BLaER1 (cell line): ENCODE results near the gene GALNT4.

Experiments used
- H3K27ac ChIP-seq: shearing (Covaris generic); formaldehyde crosslinking; 2 replicates; pipeline ENCODE4 v1.8.1; 2022
- H3K27me3 ChIP-seq: shearing (Covaris generic); formaldehyde crosslinking; 2 replicates; pipeline ENCODE4 v1.8.1; 2022
- H3K36me3 ChIP-seq: shearing (Covaris generic); formaldehyde crosslinking; 2 replicates; pipeline ENCODE4 v1.8.1; 2022
- H3K4me1 ChIP-seq: shearing (Covaris generic); formaldehyde crosslinking; 2 replicates; pipeline ENCODE4 v1.8.1; 2022
- H3K4me2 ChIP-seq: shearing (Covaris generic); formaldehyde crosslinking; 2 replicates; pipeline ENCODE4 v1.8.1; 2022
- H3K4me3 ChIP-seq: shearing (Covaris generic); formaldehyde crosslinking; 2 replicates; pipeline ENCODE4 v1.8.1; 2022
- H3K9ac ChIP-seq: shearing (Covaris generic); formaldehyde crosslinking; 2 replicates; pipeline ENCODE4 v1.8.1; 2022
- H3K9me3 ChIP-seq: shearing (Covaris generic); formaldehyde crosslinking; 2 replicates; pipeline ENCODE4 v1.8.1; 2022
- H4K20me1 ChIP-seq: shearing (Covaris generic); formaldehyde crosslinking; 2 replicates; pipeline ENCODE4 v1.8.1; 2022
- Cebpa-rat ChIP-seq: shearing (Covaris generic); IDR thresholded peaks from 2 replicates; pipeline ENCODE4 v1.8.1; 2022

GALNT4 gene

GRCh38 chr12:89497005-89497404, 27.6 kb downstream of the GALNT4 start:
- TF ChIP-seq Cebpa-rat = no peak
- Histone ChIP-seq H3K4me3 (no peak overlapping the region), H3K4me2 (no peak overlapping the region), H3K27me3 (no peaks in the 10 kb centered on the region), H3K9me3 (no peaks in the 10 kb centered on the region), H3K36me3 (peaks cover 48% of the 10 kb centered on the region), H3K4me1 (no peaks in the 10 kb centered on the region), H3K9ac (no peak overlapping the region), H4K20me1 (0 out of 2 replicates have a peak, but pooled peaks cover 5% of the 10 kb centered on the region), H3K27ac (no peak overlapping the region)

GRCh38 chr12:89494411-89495231, 30.0 kb downstream of the GALNT4 start:
- no peak overlapping the region for H3K4me3 ChIP-seq
- no peak for TF ChIP-seq Cebpa-rat
- H3K36me3 ChIP-seq = peaks cover 66% of the 10 kb centered on the region
- no peak overlapping the region for H3K9ac ChIP-seq
- no peaks in the 10 kb centered on the region for H3K27me3 ChIP-seq
- H3K4me1 ChIP-seq = no peaks in the 10 kb centered on the region
- no peaks in the 10 kb centered on the region for H4K20me1 ChIP-seq
- no peak overlapping the region for H3K4me2 ChIP-seq
- no peaks in the 10 kb centered on the region for H3K9me3 ChIP-seq
- H3K27ac ChIP-seq = no peak overlapping the region

GRCh38 chr12:89493670-89494302, 30.8 kb downstream of the GALNT4 start:
- H3K27ac ChIP-seq = no peak overlapping the region
- H3K4me2 ChIP-seq = no peak overlapping the region
- no peaks in the 10 kb centered on the region for H3K9me3 ChIP-seq
- H3K9ac ChIP-seq = no peak overlapping the region
- no peaks in the 10 kb centered on the region for H4K20me1 ChIP-seq
- TF ChIP-seq Cebpa-rat = no peak
- H3K36me3 ChIP-seq = peaks cover 69% of the 10 kb centered on the region
- no peaks in the 10 kb centered on the region for H3K27me3 ChIP-seq
- H3K4me1 ChIP-seq = no peaks in the 10 kb centered on the region
- H3K4me3 ChIP-seq = no peak overlapping the region

GRCh38 chr12:89492883-89493282, 31.7 kb downstream of the GALNT4 start:
- Histone ChIP-seq H3K36me3 (peaks cover 70% of the 10 kb centered on the region), H3K4me1 (no peaks in the 10 kb centered on the region), H3K4me2 (no peak overlapping the region), H3K27me3 (no peaks in the 10 kb centered on the region), H4K20me1 (no peaks in the 10 kb centered on the region), H3K4me3 (no peak overlapping the region), H3K9ac (no peak overlapping the region), H3K9me3 (no peaks in the 10 kb centered on the region), H3K27ac (no peak overlapping the region)
- no peak for TF ChIP-seq Cebpa-rat

GRCh38 chr12:89490922-89491321, 33.7 kb downstream of the GALNT4 start:
- Histone ChIP-seq H3K9me3 (no peaks in the 10 kb centered on the region), H3K4me1 (no peaks in the 10 kb centered on the region), H3K4me3 (no peak overlapping the region), H3K4me2 (no peak overlapping the region), H3K9ac (no peak overlapping the region), H3K27me3 (no peaks in the 10 kb centered on the region), H4K20me1 (no peaks in the 10 kb centered on the region), H3K36me3 (peaks cover 71% of the 10 kb centered on the region), H3K27ac (no peak overlapping the region)
- no peak for TF ChIP-seq Cebpa-rat

- H3K4me3 ChIP-seq = no peak overlapping the region
- H3K4me2 ChIP-seq = no peak overlapping the region
- no peak overlapping the region for H3K9ac ChIP-seq
- peaks cover 66% of the 10 kb centered on the region for H3K36me3 ChIP-seq
- H3K9me3 ChIP-seq = no peaks in the 10 kb centered on the region
- H3K27ac ChIP-seq = no peak overlapping the region
- TF ChIP-seq Cebpa-rat = no peak
- H3K27me3 ChIP-seq = no peaks in the 10 kb centered on the region
- H4K20me1 ChIP-seq = no peaks in the 10 kb centered on the region
- H3K4me1 ChIP-seq = no peaks in the 10 kb centered on the region
Measured at GRCh38 chr12:89486264-89486663, 38.3 kb downstream of the GALNT4 start.

- Histone ChIP-seq H3K4me3 (no peak overlapping the region), H3K4me1 (no peaks in the 10 kb centered on the region), H3K27me3 (no peaks in the 10 kb centered on the region), H4K20me1 (no peaks in the 10 kb centered on the region), H3K36me3 (peaks cover 57% of the 10 kb centered on the region), H3K9me3 (no peaks in the 10 kb centered on the region), H3K9ac (no peak overlapping the region), H3K27ac (no peak overlapping the region), H3K4me2 (no peak overlapping the region)
- no peak for TF ChIP-seq Cebpa-rat
Measured at GRCh38 chr12:89484470-89484869, 40.1 kb downstream of the GALNT4 start.

GRCh38 chr12:89481213-89481914, 43.2 kb downstream of the GALNT4 start:
- H3K4me2 ChIP-seq = no peak overlapping the region
- TF ChIP-seq Cebpa-rat = no peak
- no peaks in the 10 kb centered on the region for H3K9me3 ChIP-seq
- no peaks in the 10 kb centered on the region for H3K27me3 ChIP-seq
- H3K27ac ChIP-seq = no peak overlapping the region
- H4K20me1 ChIP-seq = no peaks in the 10 kb centered on the region
- H3K4me1 ChIP-seq = no peaks in the 10 kb centered on the region
- H3K36me3 ChIP-seq = peaks cover 47% of the 10 kb centered on the region
- no peak overlapping the region for H3K4me3 ChIP-seq
- no peak overlapping the region for H3K9ac ChIP-seq

- Histone ChIP-seq H3K4me2 (no peak overlapping the region), H3K4me1 (no peaks in the 10 kb centered on the region), H3K36me3 (peaks cover 37% of the 10 kb centered on the region), H3K9me3 (no peaks in the 10 kb centered on the region), H3K27me3 (no peaks in the 10 kb centered on the region), H4K20me1 (no peaks in the 10 kb centered on the region), H3K4me3 (no peak overlapping the region), H3K27ac (no peak overlapping the region), H3K9ac (no peak overlapping the region)
- TF ChIP-seq Cebpa-rat = no peak
Measured at GRCh38 chr12:89479982-89480381, 44.6 kb downstream of the GALNT4 start.
